ENCODE results near the gene YBX2. TPM values are rescaled to one million over a fixed set of nuclear protein-coding genes. Genes with fewer than 3 reads are reported as not detected.
A peak's percentile ranks its signal among the peaks of the same experiment; 100 is the strongest.

The YBX2 gene
- total RNA-seq, 1 experiment from 2014 or later, result 0.39 TPM

- no peak for DNase-seq (ENCODE audit: low read depth)
These were observed 29.4 kb upstream of the YBX2 start for GRCh38 chr17:7323731-7324437.

GRCh38 chr17:7322520-7323194 lies 28.2 kb upstream of the YBX2 start:
- DNase-seq (ENCODE audit: low read depth), result no peak

- DNase-seq (ENCODE audit: low read depth), result no peak
These were observed 27.0 kb upstream of the YBX2 start for GRCh38 chr17:7321466-7321865.

- DNase-seq (ENCODE audit: low read depth), result no peak
These were observed 23.9 kb upstream of the YBX2 start for GRCh38 chr17:7318121-7318860.

GRCh38 chr17:7317161-7317803 lies 22.8 kb upstream of the YBX2 start:
- no peak for DNase-seq (ENCODE audit: low read depth)

- DNase-seq (ENCODE audit: low read depth), result no peak
These were observed 21.3 kb upstream of the YBX2 start for GRCh38 chr17:7315570-7316235.

- DNase-seq (ENCODE audit: low read depth), result peak; percentile 81
These were observed 20.5 kb upstream of the YBX2 start, which contains the start of gene GPS2 for GRCh38 chr17:7314719-7315569. TSS of gene GPS2 (minus strand) at chr17:7315360. CDS start at chr17:7315052, 308 bp downstream.

GRCh38 chr17:7313890-7314718 lies 19.7 kb upstream of the YBX2 start:
- peak; percentile 26 for DNase-seq (ENCODE audit: low read depth)

- DNase-seq (ENCODE audit: low read depth), result peak; percentile 34
These were observed 18.9 kb upstream of the YBX2 start for GRCh38 chr17:7313088-7313889.

- DNase-seq (ENCODE audit: low read depth), result no peak
These were observed 18.1 kb upstream of the YBX2 start for GRCh38 chr17:7312432-7313087.

GRCh38 chr17:7311110-7311705 lies 16.8 kb upstream of the YBX2 start:
- DNase-seq (ENCODE audit: low read depth), result no peak

GRCh38 chr17:7309628-7310027 lies 15.2 kb upstream of the YBX2 start:
- no peak for DNase-seq (ENCODE audit: low read depth)

GRCh38 chr17:7308625-7309433 lies 14.4 kb upstream of the YBX2 start:
- DNase-seq (ENCODE audit: low read depth), result peak; percentile 85

- peak; percentile 22 for DNase-seq (ENCODE audit: low read depth)
These were observed 13.5 kb upstream of the YBX2 start for GRCh38 chr17:7307686-7308624.

- peak; percentile 100 for DNase-seq (ENCODE audit: low read depth)
These were observed 12.7 kb upstream of the YBX2 start, which contains the start of gene EIF5A for GRCh38 chr17:7306911-7307685. TSS of gene EIF5A (plus strand) at chr17:7307628. CDS start at chr17:7309636, 2,008 bp downstream.
